Muscle of arm (tissue), 12 donors: Measurements from ENCODE around the gene SELPLG. TPM values are rescaled to one million over a fixed set of nuclear protein-coding genes. Genes with fewer than 3 reads are reported as not detected.
A peak's percentile ranks its signal among the peaks of the same experiment; 100 is the strongest.

Experiments
- DNase-seq: peaks from one replicate; pipeline ENCODE4 v3.0.0-alpha.2; 2013
- polyA plus RNA-seq, 12 donors: library from polyadenylated mRNA; unstranded; fragments of 120-200 nt; gene quantifications; one replicate each; pipeline ENCODE4 v1.2.1, GENCODE V29; 2013; ENCODE audit not compliant: insufficient read length in 12 of 12

Gene SELPLG
- polyA plus RNA-seq, 12 donors, result 3.0 to 11.3 (median 4.4) TPM; not detected in 1

DNA sequence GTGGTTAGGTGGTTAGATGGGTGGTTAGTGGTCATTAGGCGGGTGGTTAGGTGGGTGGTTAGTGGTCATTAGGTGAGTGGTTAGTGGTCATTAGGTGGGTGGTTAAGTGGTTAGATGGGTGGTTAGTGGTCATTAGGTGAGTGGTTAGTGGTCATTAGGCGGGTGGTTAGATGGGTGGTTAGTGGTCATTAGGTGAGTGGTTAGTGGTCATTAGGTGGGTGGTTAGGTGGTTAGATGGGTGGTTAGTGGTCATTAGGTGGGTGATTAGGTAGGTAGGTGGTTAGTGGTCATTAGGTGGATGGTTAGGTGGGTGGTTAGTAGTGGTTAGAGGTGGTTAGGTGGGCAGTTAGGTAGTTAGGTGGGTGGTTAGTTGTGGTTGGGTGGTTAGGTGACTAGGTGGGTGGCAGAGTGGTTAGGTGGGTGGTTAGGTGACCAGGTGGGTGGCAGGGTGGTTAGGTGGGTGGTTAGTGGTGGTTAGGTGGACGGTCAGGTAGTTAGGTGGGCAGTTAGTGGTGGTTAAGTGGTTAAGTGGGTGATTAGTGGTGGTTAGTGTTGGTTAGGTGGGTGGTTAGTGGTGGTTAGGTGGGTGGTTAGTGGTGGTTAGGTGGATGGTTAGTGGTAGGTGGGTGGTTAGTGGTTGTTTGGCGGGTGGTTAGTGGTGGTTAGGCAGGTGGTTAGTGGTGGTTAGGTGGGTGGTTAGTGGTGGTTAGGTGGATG is 27.8 kb downstream of the SELPLG start:
- DNase-seq, result no peak

DNA sequence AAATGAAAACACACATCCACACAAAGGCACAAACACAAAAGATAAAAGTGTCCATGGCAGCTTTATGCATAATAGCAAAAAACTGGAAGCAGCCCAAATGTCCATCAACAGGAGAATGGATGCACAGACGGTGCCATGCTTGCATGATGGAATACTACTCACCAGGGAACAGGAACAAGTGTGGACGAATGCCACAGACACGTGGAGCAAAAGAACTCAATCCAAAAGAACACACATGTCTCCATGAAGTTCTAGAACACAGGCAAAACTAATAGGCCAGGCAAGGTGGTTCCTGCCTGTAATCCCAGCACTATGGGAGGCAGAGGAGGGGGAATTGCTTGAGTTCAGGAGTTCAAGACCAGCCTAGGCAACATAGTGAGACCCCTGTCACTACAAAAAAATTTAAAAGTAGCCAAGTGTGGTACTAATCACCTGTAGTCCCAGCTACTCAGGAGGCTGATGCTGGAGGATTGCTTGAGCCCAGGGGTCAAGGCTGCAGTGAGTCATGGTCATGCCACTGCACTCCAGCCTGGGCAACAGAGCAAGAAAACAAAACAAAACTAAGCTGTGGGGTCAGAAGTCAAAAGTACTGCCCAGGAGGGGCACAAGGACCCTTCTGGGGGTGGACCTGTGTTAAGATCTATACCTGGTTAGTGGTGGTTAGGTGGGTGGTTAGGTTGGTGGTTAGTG is 28.5 kb downstream of the SELPLG start:
- DNase-seq, result no peak

DNA sequence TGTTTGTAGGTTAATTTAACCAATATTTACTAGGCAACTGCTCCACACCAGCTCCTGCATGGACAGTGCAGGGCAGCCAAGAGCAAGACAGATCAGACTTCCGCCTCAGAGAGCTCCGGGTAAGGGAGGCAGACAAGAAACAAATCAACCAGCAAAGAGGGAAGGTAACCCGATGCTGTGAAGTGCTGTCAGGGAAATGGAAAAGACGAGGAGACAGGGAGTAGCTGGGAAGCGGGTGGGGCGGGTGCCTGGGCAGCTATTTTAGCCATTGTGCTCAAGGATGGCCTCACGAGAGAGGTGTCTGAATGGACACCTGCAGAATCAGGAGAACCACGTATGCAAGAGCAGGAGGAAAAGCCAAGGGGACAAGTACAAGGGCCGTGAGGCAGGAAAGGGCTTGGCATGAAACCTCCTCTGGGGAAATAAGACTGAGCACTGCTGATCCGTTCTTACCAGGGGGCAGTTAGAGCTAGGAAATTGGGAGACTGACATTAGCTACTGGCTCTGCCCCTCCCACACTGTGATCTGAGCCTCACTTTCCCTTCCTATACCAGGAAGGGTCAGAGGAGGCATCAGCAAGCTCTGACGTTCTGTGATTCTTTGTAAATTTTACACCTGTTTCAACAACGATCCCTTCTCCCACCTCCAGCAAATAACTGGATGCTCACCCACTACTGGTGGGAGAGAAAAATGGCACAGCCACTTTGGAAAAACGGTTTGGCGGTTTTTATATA is 29.3 kb downstream of the SELPLG start:
- no peak for DNase-seq

DNA sequence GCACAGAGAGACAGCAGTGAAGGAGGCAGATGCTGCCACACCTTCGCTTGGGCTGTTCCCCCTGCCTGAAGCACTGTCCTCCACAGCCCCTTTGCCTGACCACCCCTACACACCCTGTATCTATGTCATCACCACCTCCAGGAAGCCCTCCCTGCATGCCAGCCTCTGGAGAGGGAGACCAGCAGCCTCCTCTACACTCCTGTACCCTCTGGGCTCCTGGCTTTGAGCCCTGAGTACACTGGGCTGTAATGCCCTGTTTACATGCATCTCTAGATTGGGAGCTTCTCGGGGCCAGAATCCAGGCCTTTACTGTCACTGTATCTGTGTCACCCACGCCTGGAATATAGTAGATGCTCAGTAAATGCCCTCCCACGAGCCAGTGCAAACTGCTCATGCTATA is 30.0 kb downstream of the SELPLG start:
- no peak for DNase-seq

DNA sequence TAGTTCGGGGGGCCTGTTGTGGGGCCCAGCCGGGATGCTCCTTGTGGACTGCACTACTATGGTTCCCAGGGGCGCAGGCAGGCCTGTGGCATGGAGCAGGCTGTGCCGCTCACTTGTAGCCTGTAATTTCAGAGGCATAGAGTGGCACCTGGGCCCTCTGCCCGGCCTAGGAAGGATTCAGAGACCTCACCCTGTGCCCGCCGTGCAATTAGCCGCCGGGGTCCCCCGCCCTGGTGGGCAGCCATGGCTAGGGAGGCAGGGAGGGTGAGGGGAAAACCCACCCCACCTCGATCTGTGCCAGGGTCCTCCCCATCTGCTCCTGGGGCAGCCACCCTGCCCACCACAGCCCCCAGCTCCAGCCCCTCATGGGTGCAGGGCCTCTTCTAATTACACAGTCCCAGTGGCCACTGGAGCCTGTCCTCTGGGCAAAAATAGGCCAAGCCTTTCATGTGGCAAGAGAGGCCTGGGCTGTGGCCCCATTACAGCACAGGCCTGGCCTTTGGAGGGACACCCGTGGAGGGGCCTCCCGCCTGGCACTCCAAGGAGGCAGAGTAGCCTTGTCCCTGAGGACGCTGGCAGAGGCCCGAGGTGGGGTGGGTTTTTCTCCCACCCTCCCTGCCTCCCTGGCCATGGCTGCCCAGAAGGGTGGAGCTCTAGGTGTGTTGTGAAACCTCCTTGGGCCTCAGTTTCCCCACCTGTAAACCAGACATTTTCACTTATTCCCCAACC is 30.6 kb downstream of the SELPLG start:
- no peak for DNase-seq

DNA sequence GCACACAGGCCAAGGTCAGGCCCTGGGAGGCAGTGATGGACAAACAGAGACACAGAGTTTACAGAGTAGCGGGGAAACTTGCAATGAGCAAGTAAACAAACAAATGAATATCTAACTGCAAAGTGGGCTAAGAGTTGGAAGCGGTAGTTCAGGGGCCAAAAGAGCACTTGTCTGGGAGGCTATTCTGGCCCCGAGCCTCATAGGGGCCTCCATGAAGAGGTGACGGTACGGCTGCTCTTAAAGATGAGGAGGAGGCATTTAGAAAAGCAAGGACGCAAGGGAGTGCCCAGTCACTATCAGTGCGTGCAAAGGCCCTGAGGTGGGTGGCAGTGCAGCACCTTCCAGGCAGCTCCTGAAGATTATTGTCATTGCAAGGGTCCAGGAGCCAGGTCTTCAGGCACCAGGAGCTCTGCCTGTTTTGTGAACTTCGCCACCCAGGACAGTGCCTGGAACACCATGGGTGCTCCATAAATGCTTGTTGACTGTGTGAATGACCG is 31.4 kb downstream of the SELPLG start:
- no peak for DNase-seq

DNA sequence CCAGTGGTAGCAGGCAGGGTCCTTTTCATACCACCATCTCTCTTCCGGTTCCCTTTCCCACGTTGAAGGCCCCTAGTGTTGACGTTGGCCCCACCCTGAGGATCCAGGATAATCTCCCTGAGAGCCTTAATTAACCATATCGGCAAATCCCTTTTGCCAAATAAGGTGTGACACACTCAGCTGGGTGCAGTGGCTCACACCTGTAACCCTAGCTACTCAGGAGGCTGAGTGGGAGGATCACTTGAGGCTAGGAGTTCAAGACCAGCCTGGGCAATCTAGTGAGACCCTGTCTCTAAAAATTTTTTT is 33.0 kb downstream of the SELPLG start:
- DNase-seq, result no peak

DNA sequence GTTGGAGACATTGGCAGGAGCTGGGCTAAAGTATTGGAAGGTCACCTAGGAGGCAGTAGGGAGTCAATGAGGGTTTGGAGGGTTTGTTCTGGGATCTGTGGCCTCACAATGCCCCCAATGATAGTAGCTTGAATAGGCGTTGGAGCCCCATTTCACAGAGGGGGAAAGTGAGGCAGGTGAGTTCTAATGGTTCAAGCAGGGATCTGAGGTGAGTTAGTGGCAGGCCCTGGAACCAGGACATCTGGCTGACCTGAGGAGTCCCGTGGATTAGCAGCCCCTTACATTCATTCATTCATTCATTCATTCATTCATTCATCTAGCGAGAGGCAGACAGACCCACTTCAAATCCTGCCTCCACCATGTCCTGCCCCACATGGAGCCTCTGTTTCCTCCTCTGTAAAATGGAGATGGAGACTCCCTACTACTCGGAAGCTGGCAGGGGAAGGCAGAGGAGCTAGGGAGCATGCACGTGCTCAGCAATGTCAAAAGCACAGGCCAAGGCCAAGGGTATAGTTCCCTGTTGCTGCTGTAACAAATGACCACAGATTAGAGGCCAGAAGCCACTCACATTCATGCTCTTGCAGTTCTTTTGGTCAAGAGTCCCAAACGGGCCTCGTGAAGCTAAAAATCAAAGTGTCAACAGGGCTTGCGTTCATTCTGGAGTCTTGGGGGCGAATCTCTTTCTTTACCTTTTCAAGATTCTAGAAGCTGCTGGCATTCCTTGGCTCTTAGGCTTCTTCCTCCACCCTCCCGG is 33.6 kb downstream of the SELPLG start:
- no peak for DNase-seq

DNA sequence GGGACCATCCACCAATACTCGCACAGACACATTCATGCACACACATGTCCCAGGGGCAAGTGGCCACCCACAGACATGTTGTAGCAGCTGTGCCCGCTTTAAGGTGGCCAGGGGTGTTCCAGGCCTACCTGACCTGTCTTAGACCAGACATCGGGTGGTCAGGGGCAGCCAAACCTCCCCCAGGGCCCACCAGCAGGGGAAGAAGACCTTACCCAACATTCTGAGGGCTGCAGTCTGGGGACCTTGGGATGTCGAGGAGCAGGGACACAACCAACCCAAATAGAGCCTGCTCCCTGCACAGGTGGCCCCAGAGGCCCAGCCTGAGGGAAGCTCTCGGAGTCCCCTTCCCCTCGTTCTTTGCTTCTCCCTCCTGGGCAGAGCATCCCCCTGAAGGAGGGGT is 34.2 kb downstream of the SELPLG start:
- no peak for DNase-seq

DNA sequence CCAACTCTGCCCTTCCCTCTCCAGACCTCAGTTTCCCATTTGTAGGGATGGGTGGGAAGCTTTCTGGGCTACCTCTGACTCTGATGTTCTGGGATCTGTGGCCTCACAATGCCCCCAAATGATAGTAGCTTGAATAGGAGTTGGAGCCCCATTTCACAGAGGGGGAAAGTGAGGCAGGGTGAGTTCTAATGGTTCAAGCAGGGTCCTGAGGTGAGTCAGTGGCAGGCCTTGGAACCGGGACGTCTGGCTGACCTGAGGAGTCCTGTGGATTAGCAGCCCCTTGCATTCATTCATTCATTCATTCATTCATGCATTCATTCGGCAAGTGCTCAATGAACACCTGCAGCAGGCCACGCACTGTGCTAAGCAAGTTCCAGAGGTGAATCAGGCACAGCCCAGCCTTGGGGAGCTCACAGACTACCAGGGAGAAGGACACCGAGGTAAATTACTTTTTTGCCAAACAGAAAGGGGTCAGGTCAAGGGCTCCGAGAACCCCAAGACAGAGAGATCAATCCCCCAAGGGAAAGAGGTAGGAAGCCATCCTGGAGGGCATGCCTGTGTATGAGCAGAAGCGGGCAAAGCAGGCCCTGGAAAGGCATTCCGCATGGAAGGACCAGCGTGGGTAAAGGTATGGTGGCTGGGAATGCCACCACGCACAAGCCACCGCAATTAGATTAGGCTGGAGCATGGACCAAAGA is 35.0 kb downstream of the SELPLG start:
- no peak for DNase-seq

DNA sequence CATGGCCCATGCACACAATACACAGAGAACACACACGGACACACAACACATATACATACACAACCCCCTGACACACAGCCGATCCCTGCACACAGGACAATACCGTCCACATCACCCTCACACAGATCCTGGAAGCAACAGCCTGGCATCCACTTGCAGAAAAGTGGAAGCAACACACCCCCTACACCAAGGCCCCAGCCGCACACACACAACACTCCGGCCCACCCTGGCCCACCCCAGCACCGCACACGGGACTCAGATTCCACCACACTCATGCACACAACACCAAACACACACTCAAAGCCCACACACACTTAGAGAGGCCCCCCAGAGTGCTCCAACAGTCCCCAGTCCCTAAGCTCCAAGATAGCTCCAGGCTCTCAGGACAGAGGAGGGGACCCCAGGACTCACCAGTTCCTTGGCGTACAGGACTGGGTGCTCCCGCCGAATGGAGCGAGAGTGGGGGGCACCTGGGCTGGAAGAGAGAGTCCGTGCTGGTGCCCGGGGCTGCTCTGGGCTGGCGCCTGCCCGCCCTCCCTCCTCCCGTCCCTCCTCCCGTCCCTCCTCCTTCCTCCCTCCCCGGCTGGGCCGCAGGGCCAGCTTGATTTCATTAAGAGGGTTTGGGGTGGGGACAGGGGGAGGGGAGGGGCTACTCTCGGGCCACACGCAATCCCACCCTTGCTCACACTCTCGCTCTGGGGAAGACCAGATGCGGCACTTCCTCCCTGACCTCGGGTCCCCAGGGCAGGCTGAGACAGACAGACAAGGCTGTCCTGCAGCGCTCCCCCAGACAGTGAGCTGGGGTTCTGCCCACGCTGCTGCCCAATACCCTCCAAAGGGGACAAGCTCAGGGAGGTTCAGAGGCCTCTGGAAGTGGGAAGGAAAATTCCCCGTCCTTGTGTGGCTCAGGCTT is 35.9 kb downstream of the SELPLG start, which contains the start of gene TMEM119:
TMEM119 (minus strand) TSS at position 526 of the 913 bp plus-strand sequence. CDS start 5,701 bp downstream, outside the sequence.
- DNase-seq, result peak; percentile 78

DNA sequence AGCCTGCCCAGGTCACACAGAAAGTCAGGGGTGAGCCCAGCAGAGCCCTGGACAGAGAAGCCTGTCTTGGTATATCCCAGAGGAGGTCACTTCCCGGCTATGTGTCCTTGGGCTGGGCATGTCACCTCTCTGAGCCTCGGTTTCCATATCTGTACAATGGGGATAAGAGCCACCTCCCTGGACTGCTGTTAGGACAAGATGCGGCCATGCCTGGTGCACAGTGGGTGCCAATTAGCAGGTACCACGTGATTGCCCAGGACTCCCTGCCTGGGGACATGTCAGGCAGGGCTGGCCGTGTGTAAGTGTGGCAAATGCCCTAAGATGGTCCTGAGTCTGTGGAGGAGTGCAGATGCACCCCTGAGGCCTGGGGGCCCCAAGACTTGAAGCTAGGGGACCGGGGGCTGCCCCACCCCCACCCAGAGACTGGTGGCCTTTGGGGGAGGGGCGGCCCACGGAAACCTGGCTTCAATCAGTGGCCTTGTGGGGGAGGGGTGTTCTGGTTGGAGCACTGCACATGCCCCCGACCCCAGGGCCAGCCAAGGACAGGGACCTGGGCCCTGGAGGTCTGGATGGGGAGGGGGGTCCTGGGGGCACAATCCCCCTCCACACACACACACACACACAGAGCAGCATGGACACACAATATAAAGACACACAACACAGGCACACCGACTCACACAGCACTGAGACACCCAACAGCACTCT is 36.7 kb downstream of the SELPLG start:
- no peak for DNase-seq

DNA sequence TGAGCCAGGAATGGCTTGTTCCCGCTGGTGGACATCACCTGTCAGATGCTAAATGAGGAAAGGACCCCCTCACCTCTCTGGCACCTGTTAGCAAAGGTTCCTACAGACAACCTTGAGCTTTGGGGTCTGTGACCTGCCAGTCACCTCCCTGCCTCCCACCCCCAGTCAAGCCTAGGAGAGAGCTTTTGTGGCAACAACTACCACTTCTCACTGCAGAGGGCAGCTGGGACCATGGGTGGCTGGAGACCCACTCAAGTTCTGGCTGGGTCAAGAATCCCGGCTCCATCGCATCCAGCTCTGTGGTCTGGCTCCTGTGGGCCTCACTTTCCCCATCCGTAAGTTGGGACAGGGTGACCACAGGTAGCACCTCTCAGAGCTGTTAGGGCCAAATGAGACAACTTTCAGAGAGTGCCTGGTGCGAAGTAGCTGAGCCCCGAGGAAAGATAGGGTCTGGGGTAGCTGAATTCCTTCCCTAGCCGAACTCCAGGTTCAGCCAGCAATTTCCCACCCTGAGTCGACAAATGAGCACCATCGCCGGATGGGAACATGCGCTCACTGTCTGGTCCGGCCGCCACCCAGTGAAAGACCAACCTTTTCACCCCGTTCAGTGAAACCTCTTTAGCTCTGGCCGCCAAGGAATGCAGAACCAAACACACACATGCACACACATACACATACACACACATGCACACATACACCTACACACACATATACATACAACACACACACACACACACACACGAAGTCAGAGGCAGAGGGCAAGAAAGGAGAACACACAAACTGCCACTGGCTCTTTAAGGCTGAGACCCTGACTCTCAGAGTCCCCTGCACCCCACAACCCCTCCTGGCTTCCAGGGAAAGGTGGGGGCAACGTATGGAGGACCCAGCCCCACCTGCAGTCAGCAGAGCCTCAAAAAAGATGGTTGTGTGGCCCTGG is 37.7 kb downstream of the SELPLG start:
- no peak for DNase-seq

DNA sequence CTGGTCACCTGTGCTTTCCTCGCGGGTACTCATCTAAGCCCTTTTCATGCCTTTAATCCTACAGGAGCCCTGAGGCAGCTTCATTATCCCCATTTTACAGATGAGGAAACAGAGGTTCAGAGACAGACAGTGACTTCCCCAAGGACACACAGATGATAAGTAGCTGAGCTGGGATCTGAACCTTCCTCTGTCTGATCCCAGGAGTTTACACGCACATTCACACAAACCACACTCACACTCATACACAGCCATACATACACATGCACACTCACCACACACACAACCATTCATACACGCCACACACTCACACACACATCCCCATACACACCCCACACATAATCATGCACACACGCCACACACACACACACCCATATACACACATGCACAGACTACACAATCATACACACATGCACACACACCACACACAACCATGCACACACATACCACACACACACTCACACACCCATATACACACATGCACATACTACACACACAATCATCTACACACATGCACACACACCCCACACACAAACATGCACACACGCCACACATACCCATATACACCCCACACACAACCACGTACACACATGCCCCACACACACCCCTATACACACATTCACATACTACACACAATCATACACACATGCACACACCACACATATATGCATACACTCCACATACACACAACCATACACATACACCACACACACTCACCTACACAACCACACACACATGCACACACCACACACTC is 38.6 kb downstream of the SELPLG start:
- no peak for DNase-seq

DNA sequence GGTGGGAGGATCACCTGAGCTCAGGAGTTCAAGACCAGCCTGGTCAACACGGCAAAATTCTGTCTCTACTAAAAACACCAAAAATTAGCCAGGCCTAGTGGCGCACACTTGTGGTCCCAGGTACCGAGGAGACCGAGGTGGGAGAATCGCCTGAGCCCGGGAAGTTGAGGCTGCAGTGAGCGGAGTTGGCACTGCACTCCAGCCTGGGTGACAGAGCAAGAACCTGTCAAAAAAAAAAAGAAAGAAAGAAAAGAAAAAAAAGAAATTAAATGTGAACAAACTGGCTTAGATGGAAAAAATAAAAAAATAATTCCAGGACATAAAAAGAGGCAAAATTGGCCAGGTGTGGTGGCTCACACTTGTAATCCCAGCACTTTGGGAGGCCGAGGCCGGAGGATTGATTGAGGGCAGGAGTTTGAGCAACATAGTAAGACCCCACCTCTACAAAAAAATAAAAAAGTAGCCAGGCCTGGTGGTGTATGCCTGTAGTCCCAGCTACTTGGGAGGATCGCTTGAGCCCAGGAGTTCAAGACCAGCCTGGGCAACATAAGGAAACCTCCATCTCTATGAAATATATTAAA is 39.3 kb downstream of the SELPLG start:
- DNase-seq, result no peak
